A549 (cell line): ENCODE measurements around the gene DGKH.

Experiments
- BHLHE40 ChIP-seq: IDR thresholded peaks from 2 replicates; pipeline ENCODE4 v1.6.1; 2012; ENCODE audit warnings: low read depth, low read length, inconsistent platforms
- EP300 ChIP-seq, 2 experiments: fragments of >200 bp; sonication (Bioruptor Twin); formaldehyde crosslinking; IDR thresholded peaks; 2 replicates in 1 of 2; 3 replicates in 1 of 2; pipeline ENCODE4 v1.6.1; 2016 to 2017
- MAFK ChIP-seq: fragments of 450-650 bp; IDR thresholded peaks from 2 replicates; pipeline ENCODE4 v1.6.1; 2014; ENCODE audit not compliant: partially characterized antibody
- MAZ ChIP-seq: fragments of 150-350 bp; IDR thresholded peaks from 2 replicates; pipeline ENCODE4 v1.6.1; 2014; ENCODE audit warnings: antibody characterized with exemption, low read depth, low read length, borderline replicate concordance
- NPAS2 ChIP-seq: fragments of 250-450 bp; sonication (Bioruptor Pico); IDR thresholded peaks from 2 replicates; pipeline ENCODE4 v1.8.0; 2022; ENCODE audit warnings: mild to moderate bottlenecking, moderate library complexity, borderline replicate concordance
- POLR2A ChIP-seq: IDR thresholded peaks from 2 replicates; pipeline ENCODE4 v1.6.1; 2012; ENCODE audit warnings: mild to moderate bottlenecking, low read length
- RAD21 ChIP-seq, 2 experiments: fragments of >200 bp in 1 of 2; sonication (Bioruptor Twin) in 1 of 2; formaldehyde crosslinking in 1 of 2; IDR thresholded peaks in 1 of 2; conservative IDR thresholded peaks in 1 of 2; 2 replicates in 1 of 2; 3 replicates in 1 of 2; pipeline ENCODE4 v1.6.1; 2012 to 2018; ENCODE audit warnings: inconsistent platforms in 1 of 2
- TP53 ChIP-seq: fragments of 250-450 bp; sonication (Bioruptor Pico); IDR thresholded peaks from 2 replicates; pipeline ENCODE4 v1.5.0; 2021; ENCODE audit warnings: mild to moderate bottlenecking, moderate library complexity
- TF ChIP-seq, protein P1 (sequence below): fragments of >200 bp; sonication (Bioruptor Twin); formaldehyde crosslinking; IDR thresholded peaks from 3 replicates; pipeline ENCODE4 v1.5.1; 2016
- TF ChIP-seq, protein P2 (sequence below): fragments of 200-600 bp; sonication (generic); IDR thresholded peaks from 2 replicates; pipeline ENCODE4 v1.6.1; 2016; ENCODE audit warnings: antibody characterized with exemption, mild to moderate bottlenecking, moderate library complexity
- TF ChIP-seq, protein P3 (sequence below): fragments of 150-350 bp; IDR thresholded peaks from 2 replicates; pipeline ENCODE4 v1.6.1; 2014; ENCODE audit warnings: low read depth, mild to moderate bottlenecking, low read length

DNA sequence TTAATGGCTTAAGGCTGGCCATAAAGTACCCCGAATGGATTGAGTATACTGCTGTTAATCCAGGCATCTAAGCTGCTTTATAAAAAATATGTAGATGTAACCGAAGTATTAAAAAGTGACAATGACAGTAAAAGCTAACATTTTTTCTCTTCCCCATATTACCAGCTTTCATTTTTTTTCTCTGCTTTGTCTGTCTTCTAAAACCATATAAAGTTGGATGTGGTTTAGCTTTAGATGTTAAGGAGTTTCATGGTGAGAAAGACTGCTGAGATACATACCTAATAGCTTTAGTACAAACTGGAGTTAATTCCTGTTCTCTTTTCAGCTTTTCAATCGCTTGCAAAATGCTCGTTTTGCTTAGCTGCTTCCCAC, 224.3 kb downstream of the DGKH start:
- TF ChIP-seq MAFK (no peak), NPAS2 (CRISPR knock-in tag) (no peak), BHLHE40 (no peak), EP300 (IDR thresholded peaks at IDR 0.05) (no peak), RAD21 (conservative IDR thresholded peaks at IDR 0.05 in 1 of 2, IDR thresholded peaks at IDR 0.05 in 1 of 2) (no peak), MAZ (no peak), POLR2A (no peak), TP53 (CRISPR knock-in tag) (no peak)
- TF ChIP-seq, protein P1, sequence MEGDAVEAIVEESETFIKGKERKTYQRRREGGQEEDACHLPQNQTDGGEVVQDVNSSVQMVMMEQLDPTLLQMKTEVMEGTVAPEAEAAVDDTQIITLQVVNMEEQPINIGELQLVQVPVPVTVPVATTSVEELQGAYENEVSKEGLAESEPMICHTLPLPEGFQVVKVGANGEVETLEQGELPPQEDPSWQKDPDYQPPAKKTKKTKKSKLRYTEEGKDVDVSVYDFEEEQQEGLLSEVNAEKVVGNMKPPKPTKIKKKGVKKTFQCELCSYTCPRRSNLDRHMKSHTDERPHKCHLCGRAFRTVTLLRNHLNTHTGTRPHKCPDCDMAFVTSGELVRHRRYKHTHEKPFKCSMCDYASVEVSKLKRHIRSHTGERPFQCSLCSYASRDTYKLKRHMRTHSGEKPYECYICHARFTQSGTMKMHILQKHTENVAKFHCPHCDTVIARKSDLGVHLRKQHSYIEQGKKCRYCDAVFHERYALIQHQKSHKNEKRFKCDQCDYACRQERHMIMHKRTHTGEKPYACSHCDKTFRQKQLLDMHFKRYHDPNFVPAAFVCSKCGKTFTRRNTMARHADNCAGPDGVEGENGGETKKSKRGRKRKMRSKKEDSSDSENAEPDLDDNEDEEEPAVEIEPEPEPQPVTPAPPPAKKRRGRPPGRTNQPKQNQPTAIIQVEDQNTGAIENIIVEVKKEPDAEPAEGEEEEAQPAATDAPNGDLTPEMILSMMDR, result no peak
- TF ChIP-seq, protein P2, sequence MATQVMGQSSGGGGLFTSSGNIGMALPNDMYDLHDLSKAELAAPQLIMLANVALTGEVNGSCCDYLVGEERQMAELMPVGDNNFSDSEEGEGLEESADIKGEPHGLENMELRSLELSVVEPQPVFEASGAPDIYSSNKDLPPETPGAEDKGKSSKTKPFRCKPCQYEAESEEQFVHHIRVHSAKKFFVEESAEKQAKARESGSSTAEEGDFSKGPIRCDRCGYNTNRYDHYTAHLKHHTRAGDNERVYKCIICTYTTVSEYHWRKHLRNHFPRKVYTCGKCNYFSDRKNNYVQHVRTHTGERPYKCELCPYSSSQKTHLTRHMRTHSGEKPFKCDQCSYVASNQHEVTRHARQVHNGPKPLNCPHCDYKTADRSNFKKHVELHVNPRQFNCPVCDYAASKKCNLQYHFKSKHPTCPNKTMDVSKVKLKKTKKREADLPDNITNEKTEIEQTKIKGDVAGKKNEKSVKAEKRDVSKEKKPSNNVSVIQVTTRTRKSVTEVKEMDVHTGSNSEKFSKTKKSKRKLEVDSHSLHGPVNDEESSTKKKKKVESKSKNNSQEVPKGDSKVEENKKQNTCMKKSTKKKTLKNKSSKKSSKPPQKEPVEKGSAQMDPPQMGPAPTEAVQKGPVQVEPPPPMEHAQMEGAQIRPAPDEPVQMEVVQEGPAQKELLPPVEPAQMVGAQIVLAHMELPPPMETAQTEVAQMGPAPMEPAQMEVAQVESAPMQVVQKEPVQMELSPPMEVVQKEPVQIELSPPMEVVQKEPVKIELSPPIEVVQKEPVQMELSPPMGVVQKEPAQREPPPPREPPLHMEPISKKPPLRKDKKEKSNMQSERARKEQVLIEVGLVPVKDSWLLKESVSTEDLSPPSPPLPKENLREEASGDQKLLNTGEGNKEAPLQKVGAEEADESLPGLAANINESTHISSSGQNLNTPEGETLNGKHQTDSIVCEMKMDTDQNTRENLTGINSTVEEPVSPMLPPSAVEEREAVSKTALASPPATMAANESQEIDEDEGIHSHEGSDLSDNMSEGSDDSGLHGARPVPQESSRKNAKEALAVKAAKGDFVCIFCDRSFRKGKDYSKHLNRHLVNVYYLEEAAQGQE, result no peak
- TF ChIP-seq, protein P3, sequence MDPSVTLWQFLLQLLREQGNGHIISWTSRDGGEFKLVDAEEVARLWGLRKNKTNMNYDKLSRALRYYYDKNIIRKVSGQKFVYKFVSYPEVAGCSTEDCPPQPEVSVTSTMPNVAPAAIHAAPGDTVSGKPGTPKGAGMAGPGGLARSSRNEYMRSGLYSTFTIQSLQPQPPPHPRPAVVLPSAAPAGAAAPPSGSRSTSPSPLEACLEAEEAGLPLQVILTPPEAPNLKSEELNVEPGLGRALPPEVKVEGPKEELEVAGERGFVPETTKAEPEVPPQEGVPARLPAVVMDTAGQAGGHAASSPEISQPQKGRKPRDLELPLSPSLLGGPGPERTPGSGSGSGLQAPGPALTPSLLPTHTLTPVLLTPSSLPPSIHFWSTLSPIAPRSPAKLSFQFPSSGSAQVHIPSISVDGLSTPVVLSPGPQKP, result no peak
